ENCODE data around the gene TSPAN4. TPM values are rescaled to one million over a fixed set of nuclear protein-coding genes. Genes with fewer than 3 reads are reported as not detected.
A peak's percentile ranks its signal among the peaks of the same experiment; 100 is the strongest.

TSPAN4 gene
- total and polyA plus RNA-seq, 2 of the 13 experiments (the other 11 are each of a cell fraction or from before 2014, with no cell fraction given), result 31.7 to 68.3 TPM

GRCh38 chr11:827146-827896 lies 15.3 kb upstream of the TSPAN4 start (continued):
- TF ChIP-seq MEF2D (CRISPR knock-in tag; IDR thresholded peaks at IDR 0.05), result peak; percentile 65; the same call in 1 of the 2 replicates
- 0 out of 2 replicates have a peak, but pooled peaks have one; percentile 80 for TF ChIP-seq ZNF572 (CRISPR knock-in tag; IDR thresholded peaks at IDR 0.05)
- no peak for TF ChIP-seq RFXAP (CRISPR knock-in tag; IDR thresholded peaks at IDR 0.05; ENCODE audit: borderline replicate concordance)
- TF ChIP-seq POLR2AphosphoS5 (IDR thresholded peaks at IDR 0.05; ENCODE audit: low read depth, low read length), result peak; percentile 44; the same call in 1 of the 2 replicates
- TF ChIP-seq ZNF326 (CRISPR knock-in tag; IDR thresholded peaks at IDR 0.05; ENCODE audit: borderline replicate concordance), result no peak
- TF ChIP-seq ZFP1 (CRISPR knock-in tag; IDR thresholded peaks at IDR 0.05), result no peak
- TF ChIP-seq ZNF225 (CRISPR knock-in tag; IDR thresholded peaks at IDR 0.05), result peak; percentile 73; the same call in 1 of the 2 replicates
- TF ChIP-seq ZFP36 (IDR thresholded peaks at IDR 0.05; ENCODE audit: borderline replicate concordance, low read depth, low read length, partially characterized antibody), result no peak
- TF ChIP-seq YEATS2 (CRISPR knock-in tag; IDR thresholded peaks at IDR 0.05; ENCODE audit: borderline replicate concordance), result peak; percentile 63
- TF ChIP-seq KDM6A (CRISPR knock-in tag; IDR thresholded peaks at IDR 0.05; ENCODE audit: low read depth), result 0 out of 2 replicates have a peak, but pooled peaks have one; percentile 18
- peak; percentile 18; the same call in 1 of the 2 replicates for TF ChIP-seq ARID5B (CRISPR knock-in tag; IDR thresholded peaks at IDR 0.05)
- TF ChIP-seq PLRG1 (conservative IDR thresholded peaks at IDR 0.05), result no peak
- TF ChIP-seq ZNF224 (CRISPR knock-in tag; IDR thresholded peaks at IDR 0.05), result 0 out of 2 replicates have a peak, but pooled peaks have one; percentile 36
- TF ChIP-seq HES4 (CRISPR knock-in tag; IDR thresholded peaks at IDR 0.05; ENCODE audit: borderline replicate concordance), result peak; percentile 55; the same call in 1 of the 2 replicates
- peak; percentile 88 for TF ChIP-seq MXD1 (CRISPR knock-in tag; IDR thresholded peaks at IDR 0.05)
- no peak for TF ChIP-seq SOX13 (IDR thresholded peaks at IDR 0.05)
- peak in 1 of 2 experiments; percentile 44; a peak in 2 of 4 replicates for TF ChIP-seq SOX13 (CRISPR knock-in tag; conservative IDR thresholded peaks at IDR 0.05 in 1 of 2, IDR thresholded peaks at IDR 0.05 in 1 of 2)
- TF ChIP-seq, protein P1, sequence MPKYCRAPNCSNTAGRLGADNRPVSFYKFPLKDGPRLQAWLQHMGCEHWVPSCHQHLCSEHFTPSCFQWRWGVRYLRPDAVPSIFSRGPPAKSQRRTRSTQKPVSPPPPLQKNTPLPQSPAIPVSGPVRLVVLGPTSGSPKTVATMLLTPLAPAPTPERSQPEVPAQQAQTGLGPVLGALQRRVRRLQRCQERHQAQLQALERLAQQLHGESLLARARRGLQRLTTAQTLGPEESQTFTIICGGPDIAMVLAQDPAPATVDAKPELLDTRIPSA (CRISPR knock-in tag; IDR thresholded peaks at IDR 0.05; ENCODE audit: borderline replicate concordance), result no peak
- TF ChIP-seq TAF1 (CRISPR knock-in tag; IDR thresholded peaks at IDR 0.05), result peak; percentile 67
- TF ChIP-seq ZNF558 (CRISPR knock-in tag; IDR thresholded peaks at IDR 0.05; ENCODE audit: borderline replicate concordance), result no peak
- peak; percentile 40; the same call in 1 of the 2 replicates for TF ChIP-seq POGK (CRISPR knock-in tag; conservative IDR thresholded peaks at IDR 0.05)
- no peak for TF ChIP-seq ZFP36L2 (CRISPR knock-in tag; IDR thresholded peaks at IDR 0.05)
- no peak; the same call in 1 of the 2 replicates for TF ChIP-seq MEIS2 (CRISPR knock-in tag; IDR thresholded peaks at IDR 0.05)
- no peak for TF ChIP-seq ZNF75D (CRISPR knock-in tag; IDR thresholded peaks at IDR 0.05; ENCODE audit: borderline replicate concordance)
